ENCODE measurements around the gene NEUROG3.

DNA sequence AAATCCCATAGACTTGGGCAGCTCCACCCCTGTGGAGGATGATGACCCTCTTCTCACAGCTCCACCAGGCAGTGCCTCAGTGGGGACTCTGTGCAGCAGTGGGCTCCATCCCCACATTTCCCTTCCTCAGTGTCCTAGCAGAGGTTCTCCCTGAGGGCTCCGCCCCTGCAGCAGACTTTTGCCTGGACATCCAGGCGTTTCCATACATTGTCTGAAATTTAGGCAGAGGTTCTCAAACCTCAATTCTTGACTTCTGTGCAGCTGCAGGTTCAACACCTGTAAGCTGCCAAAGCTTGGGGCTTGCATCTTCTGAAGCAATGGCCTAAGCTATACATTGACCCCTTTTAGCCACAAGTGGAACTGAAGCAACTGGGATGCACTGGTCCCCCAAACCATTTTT is 31.8 kb downstream of the NEUROG3 start:
- TF ChIP-seq SUZ12 (IDR thresholded peaks at IDR 0.05) (no peak), SP1 (IDR thresholded peaks at IDR 0.05) (no peak), FOXK2 (IDR thresholded peaks at IDR 0.05) (no peak)

Measured in HEK293T (cell line).